Right atrium auricular region (tissue), 2 donors: Measurements from ENCODE around the gene LINC00632. TPM values are rescaled to one million over a fixed set of nuclear protein-coding genes. Genes with fewer than 3 reads are reported as not detected.
A peak's percentile ranks its signal among the peaks of the same experiment; 100 is the strongest.

Experiments used
- DNase-seq: peaks from one replicate; pipeline ENCODE4 v3.0.0-alpha.2; 2019; ENCODE audit warnings: low spot score
- H3K27ac ChIP-seq, 2 donors: fragments of 200-600 bp; sonication (generic); 1 replicate in 1 of 2; 2 replicates in 1 of 2; pipeline ENCODE4 v1.5.1; 2016 to 2019
- H3K27me3 ChIP-seq, 2 donors: fragments of 200-600 bp; sonication (generic); one replicate each; pipeline versions ENCODE4 v1.5.1 to v1.6.0; 2017 to 2019
- H3K36me3 ChIP-seq: fragments of 200-600 bp; sonication (generic); one replicate; pipeline ENCODE4 v1.5.1; 2016
- H3K4me1 ChIP-seq, 2 donors: fragments of 200-600 bp; sonication (generic); one replicate each; pipeline versions ENCODE4 v1.5.1 to v1.6.0; 2017 to 2019
- H3K4me3 ChIP-seq, 2 donors: fragments of 200-600 bp; sonication (generic); 1 replicate in 1 of 2; 2 replicates in 1 of 2; pipeline ENCODE4 v1.5.1; 2017 to 2019; ENCODE audit warnings: mild to moderate bottlenecking in 1 of 2, moderate library complexity in 1 of 2
- H3K9me3 ChIP-seq, 2 donors: fragments of 200-600 bp; sonication (generic); one replicate each; pipeline ENCODE4 v1.5.1; 2019
- CTCF ChIP-seq, 2 donors: fragments of 200-600 bp; sonication (generic); IDR thresholded peaks; one replicate each; pipeline ENCODE4 v1.5.1; 2019; ENCODE audit warnings: antibody characterized with exemption in 2 of 2
- total RNA-seq, 2 donors: library from RNA; depleted of rRNA; stranded (reverse); fragments of >200 nt; gene quantifications; one replicate each; pipeline ENCODE4 v1.1.0, GENCODE V29; 2016

The LINC00632 gene
- total RNA-seq, 2 donors from 2014 or later, result 34.1 to 91.0 TPM

GRCh38 chrX:140744085-140744484, 34.5 kb downstream of the LINC00632 start:
- Histone ChIP-seq H3K27ac (no peak overlapping the region), H3K9me3 (no peaks in the 10 kb centered on the region), H3K4me1 (no peaks in the 10 kb centered on the region), H3K4me3 (no peak overlapping the region), H3K36me3 (no peaks in the 10 kb centered on the region), H3K27me3 (no peaks in the 10 kb centered on the region)
- no peak for TF ChIP-seq CTCF (IDR thresholded peaks at IDR 0.05)
- DNase-seq, result no peak

GRCh38 chrX:140756941-140757340, 47.4 kb downstream of the LINC00632 start:
- TF ChIP-seq CTCF (IDR thresholded peaks at IDR 0.05), result no peak
- H3K27ac ChIP-seq, result no peak overlapping the region
- DNase-seq, result no peak
- H3K9me3 ChIP-seq, result no peaks in the 10 kb centered on the region
- no peak overlapping the region for H3K4me3 ChIP-seq
- H3K27me3 ChIP-seq, result no peaks in the 10 kb centered on the region
- H3K36me3 ChIP-seq, result no peaks in the 10 kb centered on the region
- no peaks in the 10 kb centered on the region for H3K4me1 ChIP-seq

DNA sequence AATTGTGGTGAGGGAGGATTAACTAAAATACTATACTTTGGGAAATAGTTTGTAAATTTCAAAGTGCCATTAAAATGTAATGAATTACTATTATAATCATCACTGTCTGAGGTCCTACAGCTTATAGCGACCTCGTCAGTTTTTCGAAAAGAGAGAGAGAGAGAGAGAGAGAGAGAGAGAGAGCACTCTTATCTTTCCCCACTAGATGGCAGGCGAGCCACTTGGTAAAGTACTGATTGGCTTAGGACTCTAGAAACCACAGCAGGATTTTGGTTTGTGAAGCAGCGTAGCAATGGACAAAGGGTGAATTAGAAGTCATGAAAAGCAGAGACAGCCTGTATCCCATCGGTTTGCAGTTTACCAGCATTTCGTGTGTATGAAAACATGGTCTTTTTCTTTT, 52.5 kb downstream of the LINC00632 start:
- Histone ChIP-seq H3K9me3 (no peaks in the 10 kb centered on the region), H3K36me3 (no peaks in the 10 kb centered on the region), H3K4me3 (no peak overlapping the region), H3K27ac (no peak overlapping the region), H3K4me1 (no peaks in the 10 kb centered on the region), H3K27me3 (no peaks in the 10 kb centered on the region)
- DNase-seq, result peak; percentile 66
- peak; percentile 75 for TF ChIP-seq CTCF (IDR thresholded peaks at IDR 0.05)

- H3K4me1 ChIP-seq, result no peaks in the 10 kb centered on the region
- no peaks in the 10 kb centered on the region for H3K27me3 ChIP-seq
- no peaks in the 10 kb centered on the region for H3K36me3 ChIP-seq
- no peak for DNase-seq
- peak overlapping the region; percentile 33 to 46 for H3K4me3 ChIP-seq
- no peak for TF ChIP-seq CTCF (IDR thresholded peaks at IDR 0.05)
- H3K27ac ChIP-seq, result peak overlapping the region in 1 of 2 donors; percentile 31
- H3K9me3 ChIP-seq, result no peaks in the 10 kb centered on the region
Measured at GRCh38 chrX:140764401-140764919, 54.9 kb downstream of the LINC00632 start.

DNA sequence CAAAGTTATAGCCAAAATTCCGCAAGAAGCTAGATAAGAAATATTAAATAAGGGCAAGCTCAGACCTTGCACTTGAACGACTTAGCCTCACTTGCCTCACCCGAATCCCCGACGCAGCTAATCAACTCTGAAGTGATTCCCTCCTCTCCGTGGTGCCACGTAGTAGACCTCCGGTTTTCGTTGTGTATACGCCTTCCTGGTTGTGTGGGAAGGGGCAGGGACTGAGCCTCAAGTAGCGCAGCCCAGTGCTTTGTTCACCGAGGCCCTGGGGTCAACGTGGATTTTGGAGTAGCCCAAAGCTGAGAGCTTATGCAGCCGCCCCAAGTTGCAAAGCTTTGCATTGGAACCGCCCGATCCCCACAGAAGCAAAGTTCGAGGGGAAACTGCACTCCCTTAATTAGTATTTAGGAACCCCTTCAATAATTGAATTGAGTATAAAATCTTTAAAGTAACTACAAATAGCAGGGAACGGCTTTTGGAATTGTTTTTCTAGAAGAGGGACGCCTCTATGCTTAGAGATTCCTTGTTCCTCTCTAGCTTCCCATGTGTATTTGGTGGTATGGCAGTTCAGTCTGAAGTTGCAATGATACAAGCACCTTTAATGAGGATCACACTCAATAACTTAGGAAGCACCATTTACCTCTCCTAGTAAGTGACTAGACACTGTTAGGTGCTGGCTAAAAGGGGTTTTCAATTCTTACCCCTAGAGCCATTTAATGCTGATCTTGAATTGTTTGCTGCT, 55.7 kb downstream of the LINC00632 start:
- no peak for DNase-seq
- no peaks in the 10 kb centered on the region for H3K27me3 ChIP-seq

More for the DNA sequence above, 55.7 kb downstream of the LINC00632 start:
- no peak overlapping the region for H3K27ac ChIP-seq
- no peaks in the 10 kb centered on the region for H3K9me3 ChIP-seq
- peak overlapping the region; percentile 33 to 46 for H3K4me3 ChIP-seq
- no peaks in the 10 kb centered on the region for H3K4me1 ChIP-seq
- no peaks in the 10 kb centered on the region for H3K36me3 ChIP-seq
- no peak for TF ChIP-seq CTCF (IDR thresholded peaks at IDR 0.05)
